KOPT-K1 (cell line): Measurements from ENCODE around the gene MKKS.
"Not testable (repeated sequence)": the region's sequence is repeated elsewhere in the genome, so short reads cannot be mapped to it uniquely, and the experiment has no call there.

Source experiments
- H3K27ac ChIP-seq: fragments of 200-600 bp; sonication (generic); 2 replicates; pipeline ENCODE4 v1.5.1; 2016; ENCODE audit warnings: antibody characterized with exemption, mild to moderate bottlenecking, low read depth, low read length; ENCODE audit not compliant: poor library complexity, severe bottlenecking
- H3K36me3 ChIP-seq: fragments of 200-600 bp; sonication (generic); 2 replicates; pipeline ENCODE4 v1.5.1; 2017; ENCODE audit warnings: antibody characterized with exemption, mild to moderate bottlenecking, low read length, moderate library complexity; ENCODE audit not compliant: insufficient read depth
- H3K9me3 ChIP-seq: fragments of 200-600 bp; sonication (generic); 2 replicates; pipeline ENCODE4 v1.5.1; 2017; ENCODE audit warnings: antibody characterized with exemption, low read length, mild to moderate bottlenecking; ENCODE audit not compliant: insufficient read depth, poor library complexity, severe bottlenecking

The MKKS gene

GRCh38 chr20:10434832-10435812 is 1.1 kb upstream of the MKKS start, which contains the start of gene SLX4IP:
SLX4IP (plus strand) TSS chr20:10435305; CDS start chr20:10458205, 22,900 bp downstream.
- Histone ChIP-seq H3K27ac (peak within 1 kb of the TSS; percentile 87), H3K36me3 (no peaks in the 10 kb centered on the region), H3K9me3 (no peaks in the 10 kb centered on the region)

- H3K9me3 ChIP-seq = no peaks in the 10 kb centered on the region
- H3K27ac ChIP-seq = peak overlapping the region; percentile 87
- H3K36me3 ChIP-seq = no peaks in the 10 kb centered on the region
Measured at GRCh38 chr20:10434467-10434831, 427 bp upstream of the MKKS start.

- H3K36me3 ChIP-seq = peaks cover 3% of the 10 kb centered on the region; the same call in 1 of the 2 replicates
- no peaks in the 10 kb centered on the region for H3K9me3 ChIP-seq
- peak overlapping the region; percentile 87 for H3K27ac ChIP-seq
Measured at GRCh38 chr20:10433014-10433622, 904 bp downstream of the MKKS start.

GRCh38 chr20:10432079-10432478 is 1.9 kb downstream of the MKKS start:
- Histone ChIP-seq H3K27ac (no peak overlapping the region), H3K9me3 (no peaks in the 10 kb centered on the region), H3K36me3 (peaks cover 5% of the 10 kb centered on the region; the same call in 1 of the 2 replicates)

GRCh38 chr20:10430704-10431103 is 3.3 kb downstream of the MKKS start:
- no peaks in the 10 kb centered on the region for H3K9me3 ChIP-seq
- H3K27ac ChIP-seq = no peak overlapping the region
- H3K36me3 ChIP-seq = peaks cover 12% of the 10 kb centered on the region; the same call in 1 of the 2 replicates

- H3K36me3 ChIP-seq = peaks cover 17% of the 10 kb centered on the region; the same call in 1 of the 2 replicates
- H3K27ac ChIP-seq = no peak overlapping the region
- no peaks in the 10 kb centered on the region for H3K9me3 ChIP-seq
Measured at GRCh38 chr20:10430000-10430466, 4.0 kb downstream of the MKKS start.

GRCh38 chr20:10429443-10429981 is 4.5 kb downstream of the MKKS start:
- Histone ChIP-seq H3K27ac (no peak overlapping the region), H3K9me3 (no peaks in the 10 kb centered on the region), H3K36me3 (peaks cover 17% of the 10 kb centered on the region; the same call in 1 of the 2 replicates)

GRCh38 chr20:10428008-10428407 is 6.0 kb downstream of the MKKS start:
- no peaks in the 10 kb centered on the region for H3K9me3 ChIP-seq
- no peak overlapping the region for H3K27ac ChIP-seq
- H3K36me3 ChIP-seq = peaks cover 21% of the 10 kb centered on the region

- Histone ChIP-seq H3K9me3 (no peaks in the 10 kb centered on the region), H3K27ac (no peak overlapping the region), H3K36me3 (peaks cover 22% of the 10 kb centered on the region)
Measured at GRCh38 chr20:10427060-10427692, 6.8 kb downstream of the MKKS start.

GRCh38 chr20:10423735-10424134 is 10.3 kb downstream of the MKKS start:
- Histone ChIP-seq H3K36me3 (peaks cover 38% of the 10 kb centered on the region), H3K27ac (no peak overlapping the region), H3K9me3 (no peaks in the 10 kb centered on the region)

GRCh38 chr20:10419550-10420133 is 14.4 kb downstream of the MKKS start:
- Histone ChIP-seq H3K36me3 (peaks cover 60% of the 10 kb centered on the region), H3K27ac (no peak overlapping the region), H3K9me3 (no peaks in the 10 kb centered on the region)

GRCh38 chr20:10417218-10417617 is 16.8 kb downstream of the MKKS start:
- H3K27ac ChIP-seq, H3K9me3 ChIP-seq: not testable (repeated sequence)
- H3K36me3 ChIP-seq = peaks cover 76% of the 10 kb centered on the region

- no peak overlapping the region for H3K27ac ChIP-seq
- H3K9me3 ChIP-seq = no peaks in the 10 kb centered on the region
- peaks cover 77% of the 10 kb centered on the region for H3K36me3 ChIP-seq
Measured at GRCh38 chr20:10415013-10415650, 18.9 kb downstream of the MKKS start.
